ENCODE results near the gene PEMT.

- TF ChIP-seq, protein P1, sequence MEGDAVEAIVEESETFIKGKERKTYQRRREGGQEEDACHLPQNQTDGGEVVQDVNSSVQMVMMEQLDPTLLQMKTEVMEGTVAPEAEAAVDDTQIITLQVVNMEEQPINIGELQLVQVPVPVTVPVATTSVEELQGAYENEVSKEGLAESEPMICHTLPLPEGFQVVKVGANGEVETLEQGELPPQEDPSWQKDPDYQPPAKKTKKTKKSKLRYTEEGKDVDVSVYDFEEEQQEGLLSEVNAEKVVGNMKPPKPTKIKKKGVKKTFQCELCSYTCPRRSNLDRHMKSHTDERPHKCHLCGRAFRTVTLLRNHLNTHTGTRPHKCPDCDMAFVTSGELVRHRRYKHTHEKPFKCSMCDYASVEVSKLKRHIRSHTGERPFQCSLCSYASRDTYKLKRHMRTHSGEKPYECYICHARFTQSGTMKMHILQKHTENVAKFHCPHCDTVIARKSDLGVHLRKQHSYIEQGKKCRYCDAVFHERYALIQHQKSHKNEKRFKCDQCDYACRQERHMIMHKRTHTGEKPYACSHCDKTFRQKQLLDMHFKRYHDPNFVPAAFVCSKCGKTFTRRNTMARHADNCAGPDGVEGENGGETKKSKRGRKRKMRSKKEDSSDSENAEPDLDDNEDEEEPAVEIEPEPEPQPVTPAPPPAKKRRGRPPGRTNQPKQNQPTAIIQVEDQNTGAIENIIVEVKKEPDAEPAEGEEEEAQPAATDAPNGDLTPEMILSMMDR (conservative IDR thresholded peaks at IDR 0.05 in 1 of 2, IDR thresholded peaks at IDR 0.05 in 1 of 2; ENCODE audit: low read depth in 1 of 2, low read length in 2 of 2), result no peak
- no peak for TF ChIP-seq EZH2 (IDR thresholded peaks at IDR 0.05; ENCODE audit: low read length, missing control alignments)
Measured at GRCh38 chr17:17570798-17571716, 20.5 kb downstream of the PEMT start.

All from fibroblast of lung (primary cell).